ENCODE measurements around the gene FDX1.

DNA sequence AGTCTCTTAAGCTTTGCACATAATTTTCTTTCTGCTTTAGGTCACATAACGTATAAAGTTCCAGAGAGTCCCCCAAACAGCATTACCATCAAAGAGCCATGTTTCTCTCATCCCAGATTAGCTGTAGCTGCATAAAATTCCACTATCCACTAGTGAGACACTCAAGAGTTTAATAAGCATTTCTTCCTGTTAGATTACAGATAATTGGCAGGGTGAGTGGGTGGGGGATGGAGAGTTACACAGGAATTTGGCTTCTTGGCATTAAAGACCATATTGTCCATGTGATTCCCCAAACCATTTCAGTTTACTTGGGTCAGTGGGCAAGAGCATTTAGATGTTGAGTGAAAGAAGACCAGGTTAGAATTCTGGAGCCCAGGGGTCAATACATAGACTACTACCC lies 82.3 kb downstream of the FDX1 start:
- TF ChIP-seq ZNF496 (CRISPR knock-in tag; IDR thresholded peaks at IDR 0.05; ENCODE audit: insufficient replicate concordance) (no peak), EZH2 (conservative IDR thresholded peaks at IDR 0.05; ENCODE audit: low read depth, low read length) (no peak), ZNF292 (CRISPR knock-in tag; IDR thresholded peaks at IDR 0.05; ENCODE audit: borderline replicate concordance, low read depth) (no peak), JUNB (CRISPR knock-in tag; IDR thresholded peaks at IDR 0.05; ENCODE audit: borderline replicate concordance) (no peak), YEATS2 (CRISPR knock-in tag; IDR thresholded peaks at IDR 0.05; ENCODE audit: borderline replicate concordance) (no peak), KLF16 (CRISPR knock-in tag; IDR thresholded peaks at IDR 0.05) (no peak), REXO4 (CRISPR knock-in tag; IDR thresholded peaks at IDR 0.05; ENCODE audit: borderline replicate concordance) (no peak), NFE2L1 (CRISPR knock-in tag; IDR thresholded peaks at IDR 0.05; ENCODE audit: borderline replicate concordance) (no peak), SRF (IDR thresholded peaks at IDR 0.05; ENCODE audit: low read depth, low read length) (no peak), ZNF724P (CRISPR knock-in tag; IDR thresholded peaks at IDR 0.05; ENCODE audit: borderline replicate concordance) (no peak), ZNF10 (CRISPR knock-in tag; IDR thresholded peaks at IDR 0.05; ENCODE audit: borderline replicate concordance, low read depth) (no peak)
- TF ChIP-seq, protein P1, sequence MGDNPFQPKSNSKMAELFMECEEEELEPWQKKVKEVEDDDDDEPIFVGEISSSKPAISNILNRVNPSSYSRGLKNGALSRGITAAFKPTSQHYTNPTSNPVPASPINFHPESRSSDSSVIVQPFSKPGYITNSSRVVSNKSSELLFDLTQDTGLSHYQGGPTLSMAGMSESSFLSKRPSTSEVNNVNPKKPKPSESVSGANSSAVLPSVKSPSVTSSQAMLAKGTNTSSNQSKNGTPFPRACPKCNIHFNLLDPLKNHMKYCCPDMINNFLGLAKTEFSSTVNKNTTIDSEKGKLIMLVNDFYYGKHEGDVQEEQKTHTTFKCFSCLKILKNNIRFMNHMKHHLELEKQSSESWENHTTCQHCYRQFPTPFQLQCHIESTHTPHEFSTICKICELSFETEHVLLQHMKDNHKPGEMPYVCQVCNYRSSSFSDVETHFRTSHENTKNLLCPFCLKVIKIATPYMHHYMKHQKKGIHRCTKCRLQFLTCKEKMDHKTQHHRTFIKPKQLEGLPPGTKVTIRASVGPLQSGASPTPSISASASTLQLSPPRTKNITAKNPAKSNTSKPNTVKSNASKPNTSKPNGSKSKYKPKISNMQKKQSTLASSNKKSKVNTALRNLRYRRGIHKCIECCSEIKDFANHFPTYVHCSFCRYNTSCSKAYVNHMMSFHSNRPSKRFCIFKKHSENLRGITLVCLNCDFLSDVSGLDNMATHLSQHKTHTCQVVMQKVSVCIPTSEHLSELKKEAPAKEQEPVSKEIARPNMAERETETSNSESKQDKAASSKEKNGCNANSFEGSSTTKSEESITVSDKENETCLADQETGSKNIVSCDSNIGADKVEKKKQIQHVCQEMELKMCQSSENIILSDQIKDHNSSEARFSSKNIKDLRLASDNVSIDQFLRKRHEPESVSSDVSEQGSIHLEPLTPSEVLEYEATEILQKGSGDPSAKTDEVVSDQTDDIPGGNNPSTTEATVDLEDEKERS (CRISPR knock-in tag; IDR thresholded peaks at IDR 0.05): no peak
- TF ChIP-seq, protein P2, sequence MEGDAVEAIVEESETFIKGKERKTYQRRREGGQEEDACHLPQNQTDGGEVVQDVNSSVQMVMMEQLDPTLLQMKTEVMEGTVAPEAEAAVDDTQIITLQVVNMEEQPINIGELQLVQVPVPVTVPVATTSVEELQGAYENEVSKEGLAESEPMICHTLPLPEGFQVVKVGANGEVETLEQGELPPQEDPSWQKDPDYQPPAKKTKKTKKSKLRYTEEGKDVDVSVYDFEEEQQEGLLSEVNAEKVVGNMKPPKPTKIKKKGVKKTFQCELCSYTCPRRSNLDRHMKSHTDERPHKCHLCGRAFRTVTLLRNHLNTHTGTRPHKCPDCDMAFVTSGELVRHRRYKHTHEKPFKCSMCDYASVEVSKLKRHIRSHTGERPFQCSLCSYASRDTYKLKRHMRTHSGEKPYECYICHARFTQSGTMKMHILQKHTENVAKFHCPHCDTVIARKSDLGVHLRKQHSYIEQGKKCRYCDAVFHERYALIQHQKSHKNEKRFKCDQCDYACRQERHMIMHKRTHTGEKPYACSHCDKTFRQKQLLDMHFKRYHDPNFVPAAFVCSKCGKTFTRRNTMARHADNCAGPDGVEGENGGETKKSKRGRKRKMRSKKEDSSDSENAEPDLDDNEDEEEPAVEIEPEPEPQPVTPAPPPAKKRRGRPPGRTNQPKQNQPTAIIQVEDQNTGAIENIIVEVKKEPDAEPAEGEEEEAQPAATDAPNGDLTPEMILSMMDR (CRISPR knock-in tag; IDR thresholded peaks at IDR 0.05): no peak
- TF ChIP-seq, protein P3, sequence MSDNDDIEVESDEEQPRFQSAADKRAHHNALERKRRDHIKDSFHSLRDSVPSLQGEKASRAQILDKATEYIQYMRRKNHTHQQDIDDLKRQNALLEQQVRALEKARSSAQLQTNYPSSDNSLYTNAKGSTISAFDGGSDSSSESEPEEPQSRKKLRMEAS (IDR thresholded peaks at IDR 0.05): no peak

Measured in HepG2 (cell line).